Lower leg skin (tissue), 3 donors: ENCODE results near the gene BIK.

ENCODE experiments used
- POLR2A ChIP-seq, 2 donors: fragments of 450-650 bp; IDR thresholded peaks; one replicate each; pipeline ENCODE4 v1.6.1; 2016 to 2017; ENCODE audit warnings: antibody characterized with exemption in 2 of 2, mild to moderate bottlenecking in 1 of 2, moderate library complexity in 1 of 2
- TF ChIP-seq, protein P1 (sequence below), 3 donors: fragments of 450-650 bp; IDR thresholded peaks; one replicate each; pipeline ENCODE4 v1.5.1; 2016; ENCODE audit warnings: antibody characterized with exemption in 3 of 3, mild to moderate bottlenecking in 3 of 3, moderate library complexity in 2 of 3

GRCh38 chr22:43126501-43127165, 16.1 kb downstream of the BIK start:
- TF ChIP-seq, protein P1, sequence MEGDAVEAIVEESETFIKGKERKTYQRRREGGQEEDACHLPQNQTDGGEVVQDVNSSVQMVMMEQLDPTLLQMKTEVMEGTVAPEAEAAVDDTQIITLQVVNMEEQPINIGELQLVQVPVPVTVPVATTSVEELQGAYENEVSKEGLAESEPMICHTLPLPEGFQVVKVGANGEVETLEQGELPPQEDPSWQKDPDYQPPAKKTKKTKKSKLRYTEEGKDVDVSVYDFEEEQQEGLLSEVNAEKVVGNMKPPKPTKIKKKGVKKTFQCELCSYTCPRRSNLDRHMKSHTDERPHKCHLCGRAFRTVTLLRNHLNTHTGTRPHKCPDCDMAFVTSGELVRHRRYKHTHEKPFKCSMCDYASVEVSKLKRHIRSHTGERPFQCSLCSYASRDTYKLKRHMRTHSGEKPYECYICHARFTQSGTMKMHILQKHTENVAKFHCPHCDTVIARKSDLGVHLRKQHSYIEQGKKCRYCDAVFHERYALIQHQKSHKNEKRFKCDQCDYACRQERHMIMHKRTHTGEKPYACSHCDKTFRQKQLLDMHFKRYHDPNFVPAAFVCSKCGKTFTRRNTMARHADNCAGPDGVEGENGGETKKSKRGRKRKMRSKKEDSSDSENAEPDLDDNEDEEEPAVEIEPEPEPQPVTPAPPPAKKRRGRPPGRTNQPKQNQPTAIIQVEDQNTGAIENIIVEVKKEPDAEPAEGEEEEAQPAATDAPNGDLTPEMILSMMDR (IDR thresholded peaks at IDR 0.05): no peak
- no peak for TF ChIP-seq POLR2A (IDR thresholded peaks at IDR 0.05)
